Right atrium auricular region (tissue), 2 donors: Measurements from ENCODE around the gene LGALSL. TPM values are rescaled to one million over a fixed set of nuclear protein-coding genes. Genes with fewer than 3 reads are reported as not detected.

Source experiments
- DNase-seq: peaks from one replicate; pipeline ENCODE4 v3.0.0-alpha.2; 2019; ENCODE audit warnings: low spot score
- H3K27ac ChIP-seq, 2 donors: fragments of 200-600 bp; sonication (generic); 1 replicate in 1 of 2; 2 replicates in 1 of 2; pipeline ENCODE4 v1.5.1; 2016 to 2019
- H3K27me3 ChIP-seq, 2 donors: fragments of 200-600 bp; sonication (generic); one replicate each; pipeline versions ENCODE4 v1.5.1 to v1.6.0; 2017 to 2019
- H3K36me3 ChIP-seq: fragments of 200-600 bp; sonication (generic); one replicate; pipeline ENCODE4 v1.5.1; 2016
- H3K4me1 ChIP-seq, 2 donors: fragments of 200-600 bp; sonication (generic); one replicate each; pipeline versions ENCODE4 v1.5.1 to v1.6.0; 2017 to 2019
- H3K4me3 ChIP-seq, 2 donors: fragments of 200-600 bp; sonication (generic); 1 replicate in 1 of 2; 2 replicates in 1 of 2; pipeline ENCODE4 v1.5.1; 2017 to 2019; ENCODE audit warnings: mild to moderate bottlenecking in 1 of 2, moderate library complexity in 1 of 2
- H3K9me3 ChIP-seq, 2 donors: fragments of 200-600 bp; sonication (generic); one replicate each; pipeline ENCODE4 v1.5.1; 2019
- total RNA-seq, 2 donors: library from RNA; depleted of rRNA; stranded (reverse); fragments of >200 nt; gene quantifications; one replicate each; pipeline ENCODE4 v1.1.0, GENCODE V29; 2016
- TF ChIP-seq, protein P1 (sequence below), 2 donors: fragments of 200-600 bp; sonication (generic); IDR thresholded peaks; one replicate each; pipeline ENCODE4 v1.5.1; 2019; ENCODE audit warnings: antibody characterized with exemption in 2 of 2

LGALSL gene
- 10 to 100 TPM; 15.4 to 19.1 TPM for total RNA-seq

DNA sequence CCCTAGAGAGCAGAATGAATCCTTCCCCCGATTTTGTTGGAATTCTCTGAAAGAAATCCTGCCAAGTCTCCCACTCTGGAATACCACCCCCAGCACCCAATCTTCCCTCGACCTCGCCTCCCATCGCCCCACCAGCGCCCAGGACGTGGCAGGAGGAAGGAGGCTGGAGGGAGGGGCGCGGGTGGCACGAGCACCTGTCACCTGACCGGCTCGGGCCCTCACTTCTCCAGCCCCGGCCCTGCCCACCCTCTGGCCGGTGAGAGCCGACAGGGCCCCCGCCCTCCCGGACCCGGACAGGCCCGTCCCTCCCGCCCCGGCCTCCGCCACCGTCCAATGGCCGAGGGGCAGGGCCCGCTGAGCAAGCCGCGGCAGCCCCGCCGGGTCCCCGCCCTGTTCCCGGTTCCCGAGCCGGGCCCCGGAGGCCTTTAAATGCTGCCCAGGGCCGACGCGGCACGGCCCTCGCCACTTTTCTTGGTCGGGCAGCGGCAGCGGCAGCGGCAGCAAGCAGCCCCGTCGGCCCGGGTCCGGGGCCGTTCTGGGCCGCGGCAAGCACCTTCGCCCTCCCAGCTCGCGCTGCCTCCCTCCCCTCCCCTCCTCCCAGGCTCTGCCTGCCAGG, at the start of gene LGALSL:
LGALSL (plus strand) TSS at position 393 of the 616 bp plus-strand sequence. CDS start 384 bp downstream, outside the sequence.
- Histone ChIP-seq H3K27me3 (no peaks in the 10 kb centered on the region), H3K27ac (peak within 1 kb of the TSS; percentile 97), H3K9me3 (no peaks in the 10 kb centered on the region), H3K4me1 (peaks cover 0 to 30% of the 10 kb centered on the region in 2 donors), H3K4me3 (peak within 1 kb of the TSS; percentile 59 to 92), H3K36me3 (peaks cover 21% of the 10 kb centered on the region)
- peak; percentile 74 for DNase-seq
- TF ChIP-seq, protein P1, sequence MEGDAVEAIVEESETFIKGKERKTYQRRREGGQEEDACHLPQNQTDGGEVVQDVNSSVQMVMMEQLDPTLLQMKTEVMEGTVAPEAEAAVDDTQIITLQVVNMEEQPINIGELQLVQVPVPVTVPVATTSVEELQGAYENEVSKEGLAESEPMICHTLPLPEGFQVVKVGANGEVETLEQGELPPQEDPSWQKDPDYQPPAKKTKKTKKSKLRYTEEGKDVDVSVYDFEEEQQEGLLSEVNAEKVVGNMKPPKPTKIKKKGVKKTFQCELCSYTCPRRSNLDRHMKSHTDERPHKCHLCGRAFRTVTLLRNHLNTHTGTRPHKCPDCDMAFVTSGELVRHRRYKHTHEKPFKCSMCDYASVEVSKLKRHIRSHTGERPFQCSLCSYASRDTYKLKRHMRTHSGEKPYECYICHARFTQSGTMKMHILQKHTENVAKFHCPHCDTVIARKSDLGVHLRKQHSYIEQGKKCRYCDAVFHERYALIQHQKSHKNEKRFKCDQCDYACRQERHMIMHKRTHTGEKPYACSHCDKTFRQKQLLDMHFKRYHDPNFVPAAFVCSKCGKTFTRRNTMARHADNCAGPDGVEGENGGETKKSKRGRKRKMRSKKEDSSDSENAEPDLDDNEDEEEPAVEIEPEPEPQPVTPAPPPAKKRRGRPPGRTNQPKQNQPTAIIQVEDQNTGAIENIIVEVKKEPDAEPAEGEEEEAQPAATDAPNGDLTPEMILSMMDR (IDR thresholded peaks at IDR 0.05) = no peak

DNA sequence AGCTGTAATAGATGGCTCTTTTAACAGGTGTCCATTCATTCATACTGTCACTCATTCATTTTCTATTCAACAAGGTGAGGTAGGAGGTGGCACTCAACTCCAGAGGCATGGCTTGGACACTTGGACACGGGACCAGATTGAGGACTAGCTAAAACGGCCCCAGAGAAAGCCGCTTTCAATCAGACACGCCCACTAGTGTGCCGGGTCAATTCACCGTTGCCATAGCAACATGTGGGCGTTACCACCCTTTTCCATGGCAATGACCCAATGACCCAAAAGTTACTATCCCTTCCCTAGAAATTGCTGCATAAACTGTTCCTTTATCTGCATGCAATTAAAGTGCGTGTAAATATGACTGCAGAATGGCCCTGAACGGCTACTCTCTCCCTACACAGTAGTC, 49.2 kb upstream of the LGALSL start:
- DNase-seq = peak; percentile 78
- peaks cover 0 to 50% of the 10 kb centered on the region in 2 donors for H3K4me1 ChIP-seq
- H3K9me3 ChIP-seq = no peaks in the 10 kb centered on the region
- no peaks in the 10 kb centered on the region for H3K27me3 ChIP-seq
- peak overlapping the region; percentile 82 to 89 for H3K27ac ChIP-seq
- peak overlapping the region in 1 of 2 donors; percentile 15 for H3K4me3 ChIP-seq
- no peaks in the 10 kb centered on the region for H3K36me3 ChIP-seq
- TF ChIP-seq, protein P1 (IDR thresholded peaks at IDR 0.05) = no peak

DNA sequence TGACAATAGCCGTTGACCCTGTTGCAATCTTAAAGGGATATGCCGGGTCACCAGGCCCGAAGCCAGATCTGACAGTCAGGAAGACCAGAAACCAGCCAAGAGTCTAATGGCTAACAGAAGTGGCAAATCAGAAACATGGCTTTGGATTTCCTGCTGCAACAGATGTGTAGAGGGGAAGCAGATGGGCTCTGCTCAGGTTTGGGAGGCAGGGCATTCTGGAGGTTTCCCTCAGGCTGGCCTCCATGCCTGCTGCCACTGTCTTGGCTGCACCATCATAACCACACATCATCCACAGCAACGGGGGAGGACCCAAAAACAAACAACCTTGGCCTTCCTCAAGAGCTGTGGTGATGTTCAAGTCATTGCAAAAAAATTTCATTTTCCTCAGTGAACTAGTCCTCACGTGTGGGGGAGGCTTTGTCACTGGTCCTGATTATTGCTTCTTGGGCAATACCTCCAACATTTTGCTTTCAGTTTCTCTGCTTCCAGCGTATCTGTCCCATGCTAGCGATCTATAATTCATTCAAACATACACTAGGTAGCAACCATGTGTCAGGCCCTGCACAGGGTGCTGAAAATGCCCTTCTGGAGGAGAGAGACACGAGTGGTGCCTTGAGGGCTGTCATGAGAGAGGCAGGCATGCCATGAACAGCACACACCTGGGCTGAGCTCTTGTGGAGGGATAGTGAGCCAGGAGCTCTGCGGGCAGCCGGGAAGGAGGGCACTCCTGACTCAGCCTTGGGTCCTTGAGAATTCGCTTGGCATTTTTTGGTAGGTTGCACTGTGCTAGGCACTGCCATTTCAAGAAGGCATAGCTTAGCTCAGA, 48.2 kb upstream of the LGALSL start:
- DNase-seq = no peak
- no peaks in the 10 kb centered on the region for H3K36me3 ChIP-seq
- H3K27me3 ChIP-seq = no peaks in the 10 kb centered on the region
- no peaks in the 10 kb centered on the region for H3K9me3 ChIP-seq
- H3K4me1 ChIP-seq = peaks cover 0 to 49% of the 10 kb centered on the region in 2 donors
- peak overlapping the region; percentile 82 to 89 for H3K27ac ChIP-seq
- no peak overlapping the region for H3K4me3 ChIP-seq
- TF ChIP-seq, protein P1 (IDR thresholded peaks at IDR 0.05) = no peak

DNA sequence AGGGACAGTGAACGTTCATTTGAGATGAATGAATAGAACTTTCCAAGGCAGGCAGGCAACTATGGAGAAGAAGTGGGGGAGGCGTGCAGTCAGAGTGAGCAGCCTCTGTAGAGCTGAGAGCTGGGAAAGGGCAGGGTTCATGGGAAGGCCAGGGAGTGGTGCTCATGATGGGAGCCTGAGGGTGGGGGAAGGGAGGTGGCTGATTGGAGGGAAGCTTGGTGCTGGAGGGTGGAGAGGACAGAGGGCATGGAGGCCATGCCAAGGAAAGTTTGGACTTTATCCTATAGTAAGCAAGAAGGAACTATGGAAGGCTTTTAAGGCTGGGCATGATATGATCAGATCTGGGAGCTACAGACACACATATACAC, 47.6 kb upstream of the LGALSL start:
- Histone ChIP-seq H3K9me3 (no peaks in the 10 kb centered on the region), H3K4me3 (no peak overlapping the region), H3K27ac (peak overlapping the region in 1 of 2 donors; percentile 4), H3K36me3 (no peaks in the 10 kb centered on the region), H3K27me3 (no peaks in the 10 kb centered on the region), H3K4me1 (peaks cover 0 to 43% of the 10 kb centered on the region in 2 donors)
- no peak for DNase-seq
- TF ChIP-seq, protein P1 (IDR thresholded peaks at IDR 0.05) = no peak

DNA sequence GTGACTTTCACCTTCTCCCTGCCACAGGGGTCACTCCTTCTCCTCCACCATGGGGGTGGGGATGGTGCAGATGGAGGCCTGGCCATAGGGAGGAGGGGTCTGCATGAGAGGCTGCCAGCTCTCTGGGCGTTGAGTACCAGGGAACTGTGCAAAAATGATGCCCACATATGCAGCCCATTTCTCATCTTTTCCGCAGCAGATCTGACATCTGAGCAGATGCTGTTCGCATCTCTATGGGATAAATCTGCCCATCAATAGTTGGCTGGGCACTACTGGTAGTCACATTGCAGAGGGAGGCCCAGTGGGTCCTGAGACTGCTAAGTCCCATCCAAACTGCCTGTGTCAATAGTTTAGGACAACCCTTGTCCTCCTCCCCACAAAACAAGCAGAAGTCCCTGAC, 45.9 kb upstream of the LGALSL start:
- no peaks in the 10 kb centered on the region for H3K9me3 ChIP-seq
- no peaks in the 10 kb centered on the region for H3K27me3 ChIP-seq
- H3K4me3 ChIP-seq = no peak overlapping the region
- peaks cover 0 to 34% of the 10 kb centered on the region in 2 donors for H3K4me1 ChIP-seq
- TF ChIP-seq, protein P1 (IDR thresholded peaks at IDR 0.05) = no peak
- no peaks in the 10 kb centered on the region for H3K36me3 ChIP-seq
- DNase-seq = no peak
- H3K27ac ChIP-seq = no peak overlapping the region
